Parathyroid adenoma (tissue), 2 donors: ENCODE measurements around the gene LIPT2.

Experiments
- H2AFZ ChIP-seq: fragments of 300-600 bp; sonication (generic); one replicate; pipeline ENCODE4 v1.7.0; 2017; ENCODE audit warnings: antibody characterized with exemption, mild to moderate bottlenecking
- H3K27ac ChIP-seq: fragments of 300-600 bp; sonication (generic); one replicate; pipeline ENCODE4 v1.7.0; 2017
- H3K27me3 ChIP-seq: fragments of 300-600 bp; sonication (generic); one replicate; pipeline ENCODE4 v1.7.0; 2017; ENCODE audit warnings: low read length; ENCODE audit not compliant: control insufficient read depth, insufficient read depth
- H3K36me3 ChIP-seq: fragments of 300-600 bp; sonication (generic); one replicate; pipeline ENCODE4 v1.7.0; 2017; ENCODE audit warnings: low read length; ENCODE audit not compliant: control insufficient read depth, insufficient read depth
- H3K4me1 ChIP-seq: fragments of 300-600 bp; sonication (generic); one replicate; pipeline ENCODE4 v1.7.0; 2017; ENCODE audit warnings: control low read depth
- H3K4me2 ChIP-seq: fragments of 300-600 bp; sonication (generic); one replicate; pipeline ENCODE4 v1.7.0; 2017; ENCODE audit warnings: low read length
- H3K4me3 ChIP-seq: fragments of 300-600 bp; sonication (generic); one replicate; pipeline ENCODE4 v1.7.0; 2017; ENCODE audit warnings: low read depth, low read length
- H3K79me2 ChIP-seq: fragments of 300-600 bp; sonication (generic); one replicate; pipeline ENCODE4 v1.7.0; 2017; ENCODE audit warnings: control low read depth
- H3K9ac ChIP-seq: fragments of 300-600 bp; sonication (generic); one replicate; pipeline ENCODE4 v1.7.0; 2017; ENCODE audit warnings: mild to moderate bottlenecking
- H3K9me3 ChIP-seq: fragments of 300-600 bp; sonication (generic); one replicate; pipeline ENCODE4 v1.7.0; 2017; ENCODE audit warnings: low read length; ENCODE audit not compliant: control insufficient read depth
- CTCF ChIP-seq: fragments of 300-600 bp; sonication (generic); IDR thresholded peaks from one replicate; pipeline ENCODE4 v1.7.0; 2017; ENCODE audit warnings: antibody characterized with exemption, mild to moderate bottlenecking
- donor health status: primary hyperparathyroidism.

LIPT2 gene

GRCh38 chr11:74444173-74444826, 49.2 kb downstream of the LIPT2 start:
- Histone ChIP-seq H3K4me2 (no peak overlapping the region), H3K79me2 (no peaks in the 10 kb centered on the region), H3K27ac (no peak overlapping the region), H3K4me1 (no peaks in the 10 kb centered on the region), H2AFZ (no peak overlapping the region), H3K9ac (no peak overlapping the region), H3K4me3 (no peak overlapping the region), H3K36me3 (no peaks in the 10 kb centered on the region), H3K9me3 (no peaks in the 10 kb centered on the region), H3K27me3 (no peaks in the 10 kb centered on the region)
- no peak for TF ChIP-seq CTCF

GRCh38 chr11:74443071-74443864, 50.3 kb downstream of the LIPT2 start:
- Histone ChIP-seq H3K36me3 (no peaks in the 10 kb centered on the region), H3K79me2 (no peaks in the 10 kb centered on the region), H3K4me3 (no peak overlapping the region), H3K9me3 (no peaks in the 10 kb centered on the region), H3K27ac (no peak overlapping the region), H3K27me3 (no peaks in the 10 kb centered on the region), H3K4me2 (no peak overlapping the region), H3K4me1 (no peaks in the 10 kb centered on the region), H2AFZ (peak overlapping the region; percentile 72), H3K9ac (no peak overlapping the region)
- TF ChIP-seq CTCF, result no peak

GRCh38 chr11:74442636-74443035, 50.9 kb downstream of the LIPT2 start:
- H3K4me1 ChIP-seq, result no peaks in the 10 kb centered on the region
- no peak overlapping the region for H3K27ac ChIP-seq
- H3K9me3 ChIP-seq, result no peaks in the 10 kb centered on the region
- H3K27me3 ChIP-seq, result no peaks in the 10 kb centered on the region
- H3K79me2 ChIP-seq, result no peaks in the 10 kb centered on the region
- no peak overlapping the region for H3K9ac ChIP-seq
- H2AFZ ChIP-seq, result no peak overlapping the region
- H3K4me3 ChIP-seq, result no peak overlapping the region
- no peak for TF ChIP-seq CTCF
- H3K36me3 ChIP-seq, result no peaks in the 10 kb centered on the region
- no peak overlapping the region for H3K4me2 ChIP-seq
